Smooth muscle cell (in vitro differentiated cells): Measurements from ENCODE around the gene MYO3B. TPM values are rescaled to one million over a fixed set of nuclear protein-coding genes. Genes with fewer than 3 reads are reported as not detected.

Source experiments
- DNase-seq: peaks from one replicate; lab custom pipeline; 2025; ENCODE audit not compliant: unreplicated experiment; lab: John Stamatoyannopoulos, UW
- H2AFZ ChIP-seq: fragments of 200-600 bp; sonication (generic); 2 replicates; pipeline ENCODE4 v1.6.0; 2016; ENCODE audit warnings: antibody characterized with exemption, low read depth, mild to moderate bottlenecking
- H3F3A ChIP-seq: fragments of 200-600 bp; sonication (generic); 2 replicates; pipeline ENCODE4 v1.6.0; 2017; ENCODE audit warnings: antibody characterized with exemption, low read depth
- H3K27ac ChIP-seq: fragments of 200-600 bp; sonication (generic); 2 replicates; pipeline ENCODE4 v1.5.1; 2016; ENCODE audit warnings: low read depth, mild to moderate bottlenecking
- H3K27me3 ChIP-seq: fragments of 200-600 bp; sonication (generic); 2 replicates; pipeline ENCODE4 v1.6.1; 2016; ENCODE audit warnings: low read depth, mild to moderate bottlenecking
- H3K36me3 ChIP-seq: fragments of 200-600 bp; sonication (generic); 2 replicates; pipeline ENCODE4 v1.5.1; 2016; ENCODE audit warnings: low read depth
- H3K4me1 ChIP-seq: fragments of 200-600 bp; sonication (generic); 2 replicates; pipeline ENCODE4 v1.5.1; 2016; ENCODE audit warnings: low read depth
- H3K4me2 ChIP-seq: fragments of 200-600 bp; sonication (generic); 2 replicates; pipeline ENCODE4 v1.6.0; 2016; ENCODE audit warnings: mild to moderate bottlenecking
- H3K4me3 ChIP-seq: fragments of 200-600 bp; sonication (generic); 2 replicates; pipeline ENCODE4 v1.5.1; 2016; ENCODE audit warnings: mild to moderate bottlenecking
- H3K79me2 ChIP-seq: fragments of 200-600 bp; sonication (generic); 2 replicates; pipeline ENCODE4 v1.6.0; 2016; ENCODE audit warnings: low read depth, mild to moderate bottlenecking
- H3K9ac ChIP-seq: fragments of 200-600 bp; sonication (generic); 2 replicates; pipeline ENCODE4 v1.6.0; 2016; ENCODE audit warnings: low read depth
- H3K9me3 ChIP-seq: fragments of 200-600 bp; sonication (generic); replicated peaks from 2 replicates; pipeline ENCODE4 v1.5.1; 2016; ENCODE audit warnings: low read depth
- H4K20me1 ChIP-seq: fragments of 200-600 bp; sonication (generic); 2 replicates; pipeline ENCODE4 v1.6.0; 2016; ENCODE audit warnings: low read depth
- WGBS: methylation state at CpG from one replicate; pipeline ENCODE4 v1.1.7; 2016; ENCODE audit warnings: low lambda C conversion rate; 5-methylcytosine and 5-hydroxymethylcytosine counted together
- polyA plus RNA-seq: library from polyadenylated mRNA; unstranded; fragments of >200 nt; fragmentation: Nextera tagmentation; extraction: Ambion mirVana; gene quantifications from 2 replicates; pipeline ENCODE4 v1.2.1, GENCODE V29; 2016
- total RNA-seq: library from RNA; depleted of rRNA; stranded (reverse); fragments of >200 nt; gene quantifications from 2 replicates; pipeline ENCODE4 v1.2.3, GENCODE V29; 2014
- TF ChIP-seq, protein P1 (sequence below): fragments of 200-600 bp; sonication (generic); IDR thresholded peaks from 2 replicates; pipeline ENCODE4 v1.5.1; 2017; ENCODE audit warnings: borderline replicate concordance, mild to moderate bottlenecking, antibody characterized with exemption; ENCODE audit not compliant: insufficient read depth, poor library complexity, severe bottlenecking

MYO3B gene
- total and polyA plus RNA-seq, 2 experiments from 2014 or later = 0.47 to 3.1 TPM

DNA sequence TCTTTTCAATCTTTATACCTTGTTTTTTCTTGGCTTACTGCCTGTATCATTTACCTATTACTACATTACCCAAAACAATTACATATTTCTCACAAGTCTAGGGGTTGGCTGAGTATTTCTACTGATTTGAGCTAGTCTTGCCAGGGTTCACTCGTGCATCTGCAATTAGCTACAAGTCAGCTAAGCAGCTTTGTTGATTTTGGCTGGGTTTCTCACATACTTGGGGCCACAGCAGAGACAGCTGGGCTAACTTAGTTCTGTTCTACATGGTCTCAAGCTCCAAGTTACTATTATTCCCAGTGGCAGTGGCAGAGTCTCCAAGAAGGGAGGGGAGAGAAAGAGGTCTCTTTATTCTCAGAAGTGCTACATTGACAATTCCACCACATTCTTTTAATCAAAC is 482.5 kb downstream of the MYO3B start:
- 37% methylated on average over 1 of the region's 1 CpG for WGBS

DNA sequence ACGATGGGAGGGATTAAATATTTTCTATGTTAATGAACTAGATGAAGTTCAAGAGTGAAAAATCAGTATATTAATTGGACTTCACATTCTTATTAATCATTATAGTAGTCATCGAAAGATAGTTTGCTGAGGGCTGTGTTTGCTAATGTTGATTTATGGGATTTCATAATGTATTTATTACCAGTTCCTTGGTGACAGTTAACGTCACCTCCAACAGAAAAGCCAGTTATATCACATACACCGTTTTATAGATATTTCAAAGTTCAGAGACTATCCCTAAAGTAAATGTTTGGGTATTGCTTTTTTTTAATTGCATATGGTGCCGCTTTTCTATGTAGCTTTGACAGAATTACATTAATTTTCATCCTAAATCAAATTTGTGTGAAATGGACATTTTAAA is 487.8 kb downstream of the MYO3B start:
- Histone ChIP-seq H2AFZ (no peak overlapping the region), H3K4me1 (no peaks in the 10 kb centered on the region), H3K27ac (no peak overlapping the region), H3K79me2 (no peaks in the 10 kb centered on the region), H3K4me3 (no peak overlapping the region), H4K20me1 (no peaks in the 10 kb centered on the region), H3K27me3 (no peaks in the 10 kb centered on the region), H3K4me2 (no peak overlapping the region), H3F3A (no peaks in the 10 kb centered on the region), H3K9ac (no peak overlapping the region), H3K9me3 (no peaks in the 10 kb centered on the region), H3K36me3 (no peaks in the 10 kb centered on the region)
- TF ChIP-seq, protein P1, sequence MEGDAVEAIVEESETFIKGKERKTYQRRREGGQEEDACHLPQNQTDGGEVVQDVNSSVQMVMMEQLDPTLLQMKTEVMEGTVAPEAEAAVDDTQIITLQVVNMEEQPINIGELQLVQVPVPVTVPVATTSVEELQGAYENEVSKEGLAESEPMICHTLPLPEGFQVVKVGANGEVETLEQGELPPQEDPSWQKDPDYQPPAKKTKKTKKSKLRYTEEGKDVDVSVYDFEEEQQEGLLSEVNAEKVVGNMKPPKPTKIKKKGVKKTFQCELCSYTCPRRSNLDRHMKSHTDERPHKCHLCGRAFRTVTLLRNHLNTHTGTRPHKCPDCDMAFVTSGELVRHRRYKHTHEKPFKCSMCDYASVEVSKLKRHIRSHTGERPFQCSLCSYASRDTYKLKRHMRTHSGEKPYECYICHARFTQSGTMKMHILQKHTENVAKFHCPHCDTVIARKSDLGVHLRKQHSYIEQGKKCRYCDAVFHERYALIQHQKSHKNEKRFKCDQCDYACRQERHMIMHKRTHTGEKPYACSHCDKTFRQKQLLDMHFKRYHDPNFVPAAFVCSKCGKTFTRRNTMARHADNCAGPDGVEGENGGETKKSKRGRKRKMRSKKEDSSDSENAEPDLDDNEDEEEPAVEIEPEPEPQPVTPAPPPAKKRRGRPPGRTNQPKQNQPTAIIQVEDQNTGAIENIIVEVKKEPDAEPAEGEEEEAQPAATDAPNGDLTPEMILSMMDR = no peak
- no peak for DNase-seq
- WGBS = 88% methylated on average over 5 of the region's 5 CpGs

More for the DNA sequence above, 482.5 kb downstream of the MYO3B start:
- no peaks in the 10 kb centered on the region for H3K79me2 ChIP-seq
- no peaks in the 10 kb centered on the region for H3F3A ChIP-seq
- H4K20me1 ChIP-seq = no peaks in the 10 kb centered on the region
- H3K27ac ChIP-seq = no peak overlapping the region
- no peaks in the 10 kb centered on the region for H3K9me3 ChIP-seq
- no peak for DNase-seq
- no peak overlapping the region for H3K9ac ChIP-seq
- TF ChIP-seq, protein P1 = no peak
- H3K27me3 ChIP-seq = no peaks in the 10 kb centered on the region
- no peak overlapping the region for H2AFZ ChIP-seq
- no peaks in the 10 kb centered on the region for H3K36me3 ChIP-seq
- H3K4me2 ChIP-seq = no peak overlapping the region
- no peak overlapping the region for H3K4me3 ChIP-seq
- no peaks in the 10 kb centered on the region for H3K4me1 ChIP-seq

DNA sequence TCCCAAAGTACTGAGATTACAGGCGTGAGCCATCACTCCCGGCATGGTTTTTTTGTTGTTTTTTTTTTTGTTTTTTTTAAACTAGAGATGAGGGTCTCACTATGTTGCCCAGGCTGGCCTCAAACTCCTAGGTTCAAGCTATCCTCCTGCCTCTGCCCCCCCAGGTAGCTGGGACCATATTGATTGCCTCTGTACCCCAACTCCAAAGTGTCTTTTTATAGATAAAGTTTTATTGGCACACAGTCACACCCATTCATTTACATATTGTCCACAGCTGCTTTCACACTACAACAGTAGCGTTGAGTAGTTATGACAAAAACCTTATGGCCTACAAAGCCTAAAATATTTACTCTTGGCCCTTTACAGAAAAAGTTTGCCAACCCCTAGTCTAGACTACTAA is 492.0 kb downstream of the MYO3B start:
- Histone ChIP-seq H3K9me3 (no peaks in the 10 kb centered on the region), H3K4me3 (no peak overlapping the region), H3K4me1 (peaks cover 4% of the 10 kb centered on the region), H2AFZ (no peak overlapping the region), H4K20me1 (no peaks in the 10 kb centered on the region), H3K4me2 (no peak overlapping the region), H3K79me2 (no peaks in the 10 kb centered on the region), H3K9ac (no peak overlapping the region), H3K27ac (no peak overlapping the region), H3K36me3 (no peaks in the 10 kb centered on the region), H3K27me3 (no peaks in the 10 kb centered on the region), H3F3A (no peaks in the 10 kb centered on the region)
- 99% methylated on average over 3 of the region's 3 CpGs for WGBS
- TF ChIP-seq, protein P1 = no peak
- DNase-seq = no peak

DNA sequence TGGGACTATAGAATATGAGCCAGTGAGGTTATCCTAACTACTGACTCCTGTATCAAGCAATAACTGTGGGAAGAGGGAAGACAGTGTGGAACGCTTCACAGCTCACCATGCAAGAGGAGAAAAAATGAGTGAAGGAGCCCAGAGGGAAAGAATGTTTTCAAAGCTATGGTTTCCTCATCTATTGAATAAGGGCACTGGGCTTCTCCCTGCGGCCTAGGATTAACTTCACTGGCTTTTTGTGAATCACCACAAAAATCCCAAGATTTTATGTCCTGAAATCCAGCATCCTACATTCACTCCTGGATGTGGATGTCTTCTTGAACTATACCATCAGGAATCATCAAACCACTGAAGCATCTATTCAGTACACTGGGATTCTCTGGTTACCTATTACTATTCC is 492.7 kb downstream of the MYO3B start:
- no peak for DNase-seq
- Histone ChIP-seq H3K9ac (no peak overlapping the region), H3F3A (no peaks in the 10 kb centered on the region), H3K79me2 (no peaks in the 10 kb centered on the region), H2AFZ (no peak overlapping the region), H3K36me3 (no peaks in the 10 kb centered on the region), H3K9me3 (no peaks in the 10 kb centered on the region), H3K27me3 (no peaks in the 10 kb centered on the region), H3K4me3 (no peak overlapping the region), H3K4me2 (no peak overlapping the region), H3K27ac (no peak overlapping the region), H4K20me1 (no peaks in the 10 kb centered on the region), H3K4me1 (peaks cover 4% of the 10 kb centered on the region)
- WGBS = 92% methylated on average over 2 of the region's 2 CpGs
- TF ChIP-seq, protein P1 = no peak
